Measurements from ENCODE around the gene NKX3-2. TPM values are rescaled to one million over a fixed set of nuclear protein-coding genes. Genes with fewer than 3 reads are reported as not detected.

Gene NKX3-2
- total RNA-seq, 1 experiment from 2014 or later: 1.0 TPM

DNA sequence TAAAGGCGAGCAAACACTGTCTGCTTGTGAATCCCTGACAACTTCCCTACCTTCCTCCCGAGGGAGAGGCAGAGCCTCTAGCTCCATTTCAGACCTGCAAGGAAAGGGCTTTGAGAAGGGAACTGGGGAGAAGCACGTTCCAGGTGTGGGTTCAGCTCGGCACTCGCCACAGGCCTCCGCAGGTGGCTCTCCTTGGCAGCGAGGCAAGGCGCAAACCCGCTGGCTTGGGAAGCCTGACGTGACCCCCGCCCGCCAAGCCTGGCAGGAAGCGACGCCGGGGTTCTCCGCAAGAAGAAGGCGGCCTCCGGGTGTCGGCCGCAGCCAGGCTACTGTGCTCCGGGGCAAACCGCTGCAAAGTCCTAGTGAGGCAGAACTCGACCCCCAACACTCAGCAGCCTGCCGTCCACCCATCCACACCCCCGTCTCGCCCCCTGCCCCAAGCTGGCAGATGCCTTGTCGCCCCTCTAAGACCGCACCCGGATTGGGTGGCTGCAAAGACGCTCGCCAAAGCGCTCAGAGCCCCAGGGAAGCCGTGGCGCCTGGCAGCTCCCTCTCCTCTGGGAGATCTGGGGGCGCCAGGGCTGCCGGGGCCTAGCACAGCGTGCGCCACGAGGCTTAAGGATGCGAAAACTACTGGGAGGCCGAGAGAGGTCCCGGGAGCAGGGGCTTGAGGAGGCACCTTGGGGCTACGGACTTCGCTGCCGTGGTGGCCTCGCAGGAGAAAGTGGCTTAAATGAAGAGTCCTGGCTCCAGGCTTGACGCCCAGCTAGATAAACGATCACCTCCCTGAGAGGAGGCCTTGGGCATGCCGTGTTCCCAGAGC is 21.8 kb downstream of the NKX3-2 start:
- in situ Hi-C loops (cut with HindIII; ENCODE audit: low pct_unique_long_range_greater_than_20kb, low sequenced_read_pairs): no loop called here
- no peak for DNase-seq (ENCODE audit: low read depth)

GRCh38 chr4:13521047-13521446 is 23.3 kb downstream of the NKX3-2 start:
- in situ Hi-C loops (cut with HindIII; ENCODE audit: low pct_unique_long_range_greater_than_20kb, low sequenced_read_pairs): no loop called here
- DNase-seq (ENCODE audit: low read depth): no peak

- no peak for DNase-seq (ENCODE audit: low read depth)
- in situ Hi-C loops (cut with HindIII; ENCODE audit: low pct_unique_long_range_greater_than_20kb, low sequenced_read_pairs): no loop called here
These were observed 27.9 kb downstream of the NKX3-2 start for GRCh38 chr4:13516315-13516860.

- in situ Hi-C loops (cut with HindIII; ENCODE audit: low pct_unique_long_range_greater_than_20kb, low sequenced_read_pairs): no loop called here
- no peak for DNase-seq (ENCODE audit: low read depth)
These were observed 29.0 kb downstream of the NKX3-2 start for GRCh38 chr4:13515268-13515667.

GRCh38 chr4:13514722-13515121 is 29.6 kb downstream of the NKX3-2 start:
- in situ Hi-C loops (cut with HindIII; ENCODE audit: low pct_unique_long_range_greater_than_20kb, low sequenced_read_pairs): no loop called here
- no peak for DNase-seq (ENCODE audit: low read depth)

DNA sequence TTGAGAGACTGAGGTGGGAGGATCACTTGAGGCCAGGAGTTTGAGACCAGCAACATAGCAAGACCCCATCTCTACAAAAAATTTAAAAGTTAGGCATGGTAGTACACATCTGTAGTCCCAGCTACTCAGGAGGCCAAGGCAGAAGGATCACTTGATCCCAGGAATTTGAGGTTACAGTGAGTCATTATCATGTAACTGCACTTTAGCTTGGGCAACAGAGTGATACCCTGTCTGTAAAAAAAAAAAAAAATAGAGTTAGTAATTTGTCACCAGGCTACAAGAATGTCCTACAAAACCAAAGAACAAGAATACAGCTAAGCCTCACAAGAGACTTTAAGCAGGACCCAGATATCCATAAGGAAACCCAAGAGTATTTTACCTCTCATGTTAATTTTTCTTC is 33.2 kb downstream of the NKX3-2 start:
- in situ Hi-C loops (cut with HindIII; ENCODE audit: low pct_unique_long_range_greater_than_20kb, low sequenced_read_pairs): no loop called here
- DNase-seq (ENCODE audit: low read depth): no peak

- no peak for DNase-seq (ENCODE audit: low read depth)
- in situ Hi-C loops (cut with HindIII; ENCODE audit: low pct_unique_long_range_greater_than_20kb, low sequenced_read_pairs): no loop called here
These were observed 34.9 kb downstream of the NKX3-2 start for GRCh38 chr4:13509442-13509841.

- in situ Hi-C loops (cut with HindIII; ENCODE audit: low pct_unique_long_range_greater_than_20kb, low sequenced_read_pairs): no loop called here
These were observed 39.9 kb downstream of the NKX3-2 start for GRCh38 chr4:13504374-13504773.

GRCh38 chr4:13498469-13498868 is 45.8 kb downstream of the NKX3-2 start:
- no peak for DNase-seq (ENCODE audit: low read depth)
- in situ Hi-C loops (cut with HindIII; ENCODE audit: low pct_unique_long_range_greater_than_20kb, low sequenced_read_pairs): no loop called here

More at GRCh38 chr4:13504374-13504773, 39.9 kb downstream of the NKX3-2 start:
- DNase-seq (ENCODE audit: low read depth): no peak

- DNase-seq (ENCODE audit: low read depth): no peak
- in situ Hi-C loops (cut with HindIII; ENCODE audit: low pct_unique_long_range_greater_than_20kb, low sequenced_read_pairs): no loop called here
These were observed 47.7 kb downstream of the NKX3-2 start for GRCh38 chr4:13496605-13497004.

DNA sequence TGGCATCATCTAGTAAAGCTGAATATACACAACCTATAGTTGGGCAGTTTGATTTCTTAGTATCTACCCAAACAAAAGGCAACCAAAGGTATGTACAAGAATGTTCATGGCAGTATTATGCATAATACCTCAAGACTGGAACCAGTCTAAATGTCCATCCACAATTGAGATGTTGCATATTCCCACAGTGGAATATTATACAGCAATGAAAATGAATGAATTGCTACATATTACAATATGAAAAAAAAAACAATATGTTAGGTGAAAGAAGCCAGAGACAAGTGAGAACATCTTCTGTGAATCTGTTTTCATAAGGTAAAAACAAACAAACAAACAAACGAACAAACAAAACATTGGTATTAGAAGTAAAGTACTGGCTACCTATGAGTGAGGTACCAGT is 48.6 kb downstream of the NKX3-2 start:
- DNase-seq (ENCODE audit: low read depth): no peak
- in situ Hi-C loops (cut with HindIII; ENCODE audit: low pct_unique_long_range_greater_than_20kb, low sequenced_read_pairs): no loop called here

DNA sequence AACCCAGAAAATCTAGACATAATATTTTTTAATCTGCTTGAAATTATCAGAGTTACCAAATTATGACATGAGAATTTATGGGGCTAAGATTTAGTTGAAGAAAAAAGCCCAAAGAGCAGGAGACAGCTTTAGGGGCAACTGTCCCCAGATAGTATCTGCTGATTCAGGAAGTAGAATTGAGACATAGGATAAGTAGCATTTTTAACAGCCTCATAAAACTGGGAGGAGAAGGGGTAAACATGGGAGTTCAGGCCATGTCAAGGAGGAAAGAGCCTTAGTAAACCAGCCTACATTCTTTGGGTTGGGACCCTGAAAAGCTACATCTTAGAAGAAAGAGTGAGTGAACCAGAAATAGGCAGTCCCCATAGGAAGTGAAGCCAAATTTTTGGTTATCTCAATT is 50.5 kb downstream of the NKX3-2 start:
- DNase-seq (ENCODE audit: low read depth): no peak
- in situ Hi-C loops (cut with HindIII; ENCODE audit: low pct_unique_long_range_greater_than_20kb, low sequenced_read_pairs): no loop called here

GRCh38 chr4:13492747-13493146 is 51.6 kb downstream of the NKX3-2 start:
- in situ Hi-C loops (cut with HindIII; ENCODE audit: low pct_unique_long_range_greater_than_20kb, low sequenced_read_pairs): no loop called here
- DNase-seq (ENCODE audit: low read depth): no peak

Other genes with a start within 250 kb of the NKX3-2 start
- gene RAB28, start 60.2 kb downstream of the NKX3-2 start, total RNA-seq (2014; rRNA removed; shearing (Covaris generic); ENCODE audit: low replicate concordance): 15.8 and 17.5 TPM in 2 replicates
- gene BOD1L1, start 83.2 kb upstream of the NKX3-2 start, total RNA-seq (2014; rRNA removed; shearing (Covaris generic); ENCODE audit: low replicate concordance): 4.2 and 5.0 TPM in 2 replicates

Data from Caki2 (cell line).